H9 (cell line): ENCODE results near the gene CACHD1. TPM values are rescaled to one million over a fixed set of nuclear protein-coding genes. Genes with fewer than 3 reads are reported as not detected.
A peak's percentile ranks its signal among the peaks of the same experiment; 100 is the strongest.

Experiments used
- DNase-seq: peaks from one replicate; pipeline ENCODE4 v3.0.0-alpha.2; 2017
- H2AFZ ChIP-seq: one replicate; pipeline ENCODE4 v1.6.1; 2013; ENCODE audit warnings: mild to moderate bottlenecking, low read length, control low read depth, moderate library complexity
- H2AK5ac ChIP-seq: 2 replicates; pipeline ENCODE4 v1.6.1; 2013; ENCODE audit warnings: low read length, control low read depth, mixed read lengths; ENCODE audit not compliant: insufficient read length
- H2BK120ac ChIP-seq: one replicate; pipeline ENCODE4 v1.6.1; 2013; ENCODE audit warnings: low read depth, mild to moderate bottlenecking, low read length, control low read depth, inconsistent platforms; ENCODE audit not compliant: poor library complexity, severe bottlenecking
- H2BK12ac ChIP-seq: 2 replicates; pipeline ENCODE4 v1.6.1; 2013; ENCODE audit warnings: low read length, control low read depth, mixed read lengths, low read depth; ENCODE audit not compliant: insufficient read length
- H2BK15ac ChIP-seq: 2 replicates; pipeline ENCODE4 v1.6.1; 2013; ENCODE audit warnings: low read depth, low read length, control low read depth
- H2BK20ac ChIP-seq: one replicate; pipeline ENCODE4 v1.6.1; 2013; ENCODE audit warnings: low read depth, mild to moderate bottlenecking, low read length, control low read depth, inconsistent platforms; ENCODE audit not compliant: poor library complexity, severe bottlenecking
- H2BK5ac ChIP-seq: 2 replicates; pipeline ENCODE4 v1.6.1; 2013; ENCODE audit warnings: low read length, control low read depth, mixed read lengths; ENCODE audit not compliant: insufficient read length
- H3K14ac ChIP-seq: 2 replicates; pipeline ENCODE4 v1.6.1; 2013; ENCODE audit warnings: low read length, control low read depth; ENCODE audit not compliant: insufficient read depth
- H3K18ac ChIP-seq: 2 replicates; pipeline ENCODE4 v1.6.1; 2013; ENCODE audit warnings: low read depth, mild to moderate bottlenecking, mixed read lengths, low read length, control low read depth; ENCODE audit not compliant: insufficient read length
- H3K23ac ChIP-seq: 2 replicates; pipeline ENCODE4 v1.6.1; 2013; ENCODE audit warnings: low read length, control low read depth, mixed read lengths, low read depth; ENCODE audit not compliant: insufficient read length
- H3K23me2 ChIP-seq: 2 replicates; pipeline ENCODE4 v1.6.1; 2013; ENCODE audit warnings: low read depth, mild to moderate bottlenecking, mixed read lengths, low read length, control low read depth; ENCODE audit not compliant: insufficient read length, poor library complexity, severe bottlenecking
- H3K27ac ChIP-seq: 2 replicates; pipeline ENCODE4 v1.5.1; 2013; ENCODE audit warnings: low read length, control low read depth, mixed read lengths, low read depth; ENCODE audit not compliant: insufficient read length
- H3K27me3 ChIP-seq: 2 replicates; pipeline ENCODE4 v1.6.1; 2013; ENCODE audit warnings: low read length, control low read depth, inconsistent platforms; ENCODE audit not compliant: insufficient read depth
- H3K4ac ChIP-seq: 2 replicates; pipeline ENCODE4 v1.6.1; 2013; ENCODE audit warnings: low read depth, mild to moderate bottlenecking, control low read depth, inconsistent platforms, low read length, moderate library complexity
- H3K4me1 ChIP-seq: 2 replicates; pipeline ENCODE4 v1.6.1; 2013; ENCODE audit warnings: low read length, control low read depth, inconsistent platforms; ENCODE audit not compliant: insufficient read depth
- H3K4me2 ChIP-seq: 2 replicates; pipeline ENCODE4 v1.6.1; 2013; ENCODE audit warnings: low read length, control low read depth, mixed read lengths; ENCODE audit not compliant: insufficient read length, insufficient read depth
- H3K56ac ChIP-seq: 2 replicates; pipeline ENCODE4 v1.6.1; 2013; ENCODE audit warnings: low read depth, mild to moderate bottlenecking, mixed read lengths, low read length, control low read depth; ENCODE audit not compliant: insufficient read length
- H3K79me1 ChIP-seq: 2 replicates; pipeline ENCODE4 v1.6.1; 2013; ENCODE audit warnings: low read depth, mild to moderate bottlenecking, moderate library complexity, low read length, control low read depth, inconsistent platforms; ENCODE audit not compliant: insufficient read depth, poor library complexity, severe bottlenecking
- H3K79me2 ChIP-seq: 2 replicates; pipeline ENCODE4 v1.6.1; 2013; ENCODE audit warnings: low read length, control low read depth, inconsistent platforms; ENCODE audit not compliant: insufficient read depth
- H3K9ac ChIP-seq: 2 replicates; pipeline ENCODE4 v1.6.1; 2013; ENCODE audit warnings: low read length, control low read depth, mixed read lengths; ENCODE audit not compliant: insufficient read length; ENCODE audit errors: extremely low read depth
- H3K9me3 ChIP-seq: one replicate; pipeline ENCODE4 v1.6.1; 2013; ENCODE audit warnings: low read depth, low read length, inconsistent platforms; ENCODE audit not compliant: control insufficient read depth
- H3T11ph ChIP-seq: one replicate; pipeline ENCODE4 v1.6.1; 2013; ENCODE audit warnings: mild to moderate bottlenecking, low read length, control low read depth, inconsistent platforms
- H4K20me1 ChIP-seq: one replicate; pipeline ENCODE4 v1.6.1; 2013; ENCODE audit not compliant: control insufficient read depth, insufficient read length, insufficient read depth
- H4K5ac ChIP-seq: 2 replicates; pipeline ENCODE4 v1.6.1; 2013; ENCODE audit warnings: low read depth, mild to moderate bottlenecking, mixed read lengths, low read length, control low read depth; ENCODE audit not compliant: insufficient read length
- H4K8ac ChIP-seq: replicated peaks from 2 replicates; pipeline ENCODE4 v1.6.1; 2013; ENCODE audit warnings: low read length, control low read depth, mixed read lengths, low read depth; ENCODE audit not compliant: insufficient read length
- H4K91ac ChIP-seq: 2 replicates; pipeline ENCODE4 v1.6.1; 2013; ENCODE audit warnings: low read depth, mild to moderate bottlenecking, moderate library complexity, mixed read lengths, low read length, control low read depth; ENCODE audit not compliant: insufficient read length
- H3K27ac Mint-ChIP-seq, 3 experiments: 2 replicates in 2 of 3; 3 replicates in 1 of 3; pipeline ENCODE4 v1.8.0; 2020 to 2021; ENCODE audit warnings: mixed read lengths in 3 of 3, mild to moderate bottlenecking in 1 of 3, moderate library complexity in 1 of 3
- H3K27me3 Mint-ChIP-seq: 2 replicates; pipeline ENCODE4 v1.8.0; 2021; ENCODE audit warnings: low read depth, mild to moderate bottlenecking, moderate library complexity, mixed read lengths
- H3K36me3 Mint-ChIP-seq, 3 experiments: 2 replicates in 2 of 3; 3 replicates in 1 of 3; pipeline ENCODE4 v1.8.0; 2020 to 2021; ENCODE audit warnings: low read depth in 3 of 3, mixed read lengths in 3 of 3; ENCODE audit not compliant: insufficient read depth in 1 of 3
- H3K4me1 Mint-ChIP-seq, 2 experiments: 2 replicates each; pipeline ENCODE4 v1.8.0; 2020; ENCODE audit warnings: mixed read lengths in 2 of 2
- H3K4me3 Mint-ChIP-seq, 2 experiments: 2 replicates in 1 of 2; 3 replicates in 1 of 2; pipeline ENCODE4 v1.8.0; 2020 to 2021; ENCODE audit warnings: mild to moderate bottlenecking in 2 of 2, mixed read lengths in 2 of 2, moderate library complexity in 1 of 2
- H3K9me3 Mint-ChIP-seq, 2 experiments: 2 replicates in 1 of 2; 3 replicates in 1 of 2; pipeline ENCODE4 v1.8.0; 2020; ENCODE audit warnings: mild to moderate bottlenecking in 2 of 2, mixed read lengths in 2 of 2, moderate library complexity in 1 of 2
- CTCF ChIP-seq: fragments of 200-600 bp; sonication (generic); conservative IDR thresholded peaks from 3 replicates; pipeline ENCODE4 v1.8.0; 2021; ENCODE audit warnings: antibody characterized with exemption, mild to moderate bottlenecking
- WGBS: extraction: QIAGEN DNeasy Blood & Tissue Kit; methylation state at CpG from one replicate; pipeline ENCODE4 v1.1.7; 2013; ENCODE audit warnings: missing lambda C conversion rate, low lambda C conversion rate, mixed read lengths; ENCODE audit not compliant: insufficient read length; ENCODE audit errors: extremely low coverage; 5-methylcytosine and 5-hydroxymethylcytosine counted together
- total RNA-seq: library from RNA; stranded (reverse); gene quantifications from 2 replicates; pipeline ENCODE4 v1.2.1, GENCODE V29; 2021

CACHD1 gene
- total RNA-seq, 1 experiment from 2014 or later, result 94.2 TPM

- Histone ChIP-seq H3K14ac (no peak overlapping the region), H2BK20ac (no peak overlapping the region), H3K18ac (no peak overlapping the region), H2AFZ (no peak overlapping the region), H4K8ac (no peak overlapping the region), H2BK15ac (no peak overlapping the region), H3K9me3 (no peaks in the 10 kb centered on the region), H3K9ac (peak overlapping the region; percentile 13), H2BK5ac (no peak overlapping the region), H3K27ac (no peak overlapping the region), H3K23me2 (no peaks in the 10 kb centered on the region), H4K20me1 (peaks cover 2% of the 10 kb centered on the region), H2AK5ac (no peak overlapping the region), H2BK12ac (no peak overlapping the region), H3K4me1 (peaks cover 8% of the 10 kb centered on the region; the same call in 1 of the 2 replicates), H4K5ac (no peak overlapping the region), H4K91ac (no peak overlapping the region), H3K27me3 (no peaks in the 10 kb centered on the region), H3K79me1 (peaks cover 12% of the 10 kb centered on the region), H3K4me2 (no peak overlapping the region), H3K4ac (no peak overlapping the region), H2BK120ac (no peak overlapping the region), H3K79me2 (peaks cover 16% of the 10 kb centered on the region; the same call in 1 of the 2 replicates), H3K56ac (no peak overlapping the region), H3K23ac (no peak overlapping the region), H3T11ph (no peak overlapping the region)
- DNase-seq, result no peak
- Mint-ChIP-seq H3K36me3 (peaks cover 0 to 5% (median 4%) of the 10 kb centered on the region in 3 experiments; a peak in 3 of 7 replicates), H3K27me3 (no peaks in the 10 kb centered on the region), H3K4me3 (peak overlapping the region in 1 of 2 experiments; percentile 59; a peak in 3 of 5 replicates), H3K9me3 (no peaks in the 10 kb centered on the region), H3K27ac (peak overlapping the region in 1 of 3 experiments; percentile 32; a peak in 2 of 7 replicates), H3K4me1 (peaks cover 61 to 64% of the 10 kb centered on the region in 2 experiments)
- no peak for TF ChIP-seq CTCF
- WGBS, result no CpG with 5 or more reads among the region's 2 CpGs
Measured at GRCh38 chr1:64546013-64546412, 76.1 kb downstream of the CACHD1 start.
